ENCODE measurements around the gene RSPO3. TPM values are rescaled to one million over a fixed set of nuclear protein-coding genes. Genes with fewer than 3 reads are reported as not detected.

RSPO3 gene
- total RNA-seq, 1 experiment from 2014 or later, result not detected

DNA sequence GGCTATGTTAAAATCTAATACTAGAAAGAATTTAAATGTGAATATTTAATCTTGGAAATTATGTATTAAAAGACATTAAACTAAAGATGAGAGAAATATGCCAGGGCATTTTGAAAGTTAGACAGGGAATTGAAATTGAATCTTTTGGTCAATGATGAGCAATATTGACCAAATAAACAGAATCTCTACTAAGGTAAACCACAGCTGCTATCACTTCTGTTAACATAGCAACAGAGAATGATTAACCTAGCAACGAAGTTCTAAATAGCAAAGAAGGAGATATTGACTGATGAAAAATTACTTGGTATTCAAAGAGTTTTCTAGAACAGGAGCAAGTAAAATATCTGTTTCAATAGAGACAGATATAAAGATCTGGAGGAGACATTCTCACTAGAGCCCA, 45.2 kb upstream of the RSPO3 start:
- intact Hi-C loops (cut with micrococcal nuclease), result no loop called here
- no TSS peak for BruUV-seq (replicated peaks)

GRCh38 chr6:127076466-127076865, 42.0 kb upstream of the RSPO3 start:
- no peaks in the 10 kb centered on the region for H3K9me2 ChIP-seq (replicated peaks; ENCODE audit: low read length)
- ATAC-seq (no peak), DNase-seq (no peak)
- no peaks in the 10 kb centered on the region for H3F3A ChIP-seq (ENCODE audit: low read length, unreplicated experiment)
- no peak overlapping the region for H3K9ac ChIP-seq (ENCODE audit: low read length)
- H2AFZ ChIP-seq (ENCODE audit: low read length), result no peak overlapping the region
- ChIA-PET CTCF (no interaction called here), POLR2A (ENCODE audit: unreplicated experiment) (no interaction called here)
- no peak overlapping the region for H3K4me3 ChIP-seq (ENCODE audit: low read length)
- no peaks in the 10 kb centered on the region for H3K36me3 ChIP-seq (ENCODE audit: low read depth, low read length)
- no TSS peak for BruUV-seq (replicated peaks)
- no peak overlapping the region for H3K27ac ChIP-seq (ENCODE audit: low read length)
- no peak for TF ChIP-seq CTCF (conservative IDR thresholded peaks at IDR 0.05; ENCODE audit: low read depth, low read length)
- no peak for TF ChIP-seq EZH2phosphoT487 (IDR thresholded peaks at IDR 0.05; ENCODE audit: borderline replicate concordance, low read length)
- no peak for TF ChIP-seq EZH2 (IDR thresholded peaks at IDR 0.05; ENCODE audit: low read length, unreplicated experiment)
- no peaks in the 10 kb centered on the region for H3K4me1 ChIP-seq (ENCODE audit: insufficient read depth, low read length)
- intact Hi-C loops (cut with micrococcal nuclease), result no loop called here
- no peaks in the 10 kb centered on the region for H3K27me3 ChIP-seq (ENCODE audit: low read length)
- H3K9me3 ChIP-seq (ENCODE audit: low read length), result no peaks in the 10 kb centered on the region
- H4K20me1 ChIP-seq (ENCODE audit: low read length), result no peaks in the 10 kb centered on the region
- H3K4me2 ChIP-seq (ENCODE audit: low read length), result no peak overlapping the region
- no peaks in the 10 kb centered on the region for H3K79me2 ChIP-seq (ENCODE audit: low read length)

More for the DNA sequence above, 45.2 kb upstream of the RSPO3 start:
- H3K9me3 ChIP-seq (ENCODE audit: low read length), result no peaks in the 10 kb centered on the region
- H3K9me2 ChIP-seq (replicated peaks; ENCODE audit: low read length), result no peaks in the 10 kb centered on the region
- no peak overlapping the region for H3K9ac ChIP-seq (ENCODE audit: low read length)
- no peak overlapping the region for H3K27ac ChIP-seq (ENCODE audit: low read length)
- no peak for ATAC-seq
- H3K79me2 ChIP-seq (ENCODE audit: low read length), result no peaks in the 10 kb centered on the region
- TF ChIP-seq EZH2phosphoT487 (IDR thresholded peaks at IDR 0.05; ENCODE audit: borderline replicate concordance, low read length) (no peak), CTCF (conservative IDR thresholded peaks at IDR 0.05; ENCODE audit: low read depth, low read length) (no peak)
- no peak overlapping the region for H3K4me3 ChIP-seq (ENCODE audit: low read length)
- H2AFZ ChIP-seq (ENCODE audit: low read length), result no peak overlapping the region
- DNase-seq, result no peak
- CTCF ChIA-PET, result no interaction called here
- no peaks in the 10 kb centered on the region for H4K20me1 ChIP-seq (ENCODE audit: low read length)
- H3K36me3 ChIP-seq (ENCODE audit: low read depth, low read length), result no peaks in the 10 kb centered on the region
- no peaks in the 10 kb centered on the region for H3K4me1 ChIP-seq (ENCODE audit: insufficient read depth, low read length)
- H3F3A ChIP-seq (ENCODE audit: low read length, unreplicated experiment), result no peaks in the 10 kb centered on the region
- no peak overlapping the region for H3K4me2 ChIP-seq (ENCODE audit: low read length)
- no peaks in the 10 kb centered on the region for H3K27me3 ChIP-seq (ENCODE audit: low read length)
- POLR2A ChIA-PET (ENCODE audit: unreplicated experiment), result no interaction called here

- Histone ChIP-seq H3K9ac (ENCODE audit: low read length) (no peak overlapping the region), H3K79me2 (ENCODE audit: low read length) (no peaks in the 10 kb centered on the region), H2AFZ (ENCODE audit: low read length) (no peak overlapping the region), H3K9me2 (replicated peaks; ENCODE audit: low read length) (no peaks in the 10 kb centered on the region), H3K27me3 (ENCODE audit: low read length) (no peaks in the 10 kb centered on the region), H3K4me2 (ENCODE audit: low read length) (no peak overlapping the region), H3K36me3 (ENCODE audit: low read depth, low read length) (no peaks in the 10 kb centered on the region), H4K20me1 (ENCODE audit: low read length) (no peaks in the 10 kb centered on the region), H3K4me3 (ENCODE audit: low read length) (no peak overlapping the region), H3K9me3 (ENCODE audit: low read length) (no peaks in the 10 kb centered on the region), H3K4me1 (ENCODE audit: insufficient read depth, low read length) (no peaks in the 10 kb centered on the region), H3F3A (ENCODE audit: low read length, unreplicated experiment) (no peaks in the 10 kb centered on the region), H3K27ac (ENCODE audit: low read length) (no peak overlapping the region)
- no peak for DNase-seq
- BruUV-seq (replicated peaks), result no TSS peak
- TF ChIP-seq EZH2 (IDR thresholded peaks at IDR 0.05; ENCODE audit: low read length, unreplicated experiment) (no peak), CTCF (conservative IDR thresholded peaks at IDR 0.05; ENCODE audit: low read depth, low read length) (no peak), EZH2phosphoT487 (IDR thresholded peaks at IDR 0.05; ENCODE audit: borderline replicate concordance, low read length) (no peak)
- POLR2A ChIA-PET (ENCODE audit: unreplicated experiment), result no interaction called here
- CTCF ChIA-PET, result no interaction called here
- ATAC-seq, result no peak
- intact Hi-C loops (cut with micrococcal nuclease), result no loop called here
Measured at GRCh38 chr6:127077886-127078285, 40.6 kb upstream of the RSPO3 start.

All from PC-3 (cell line).